Melanocyte of skin (primary cell): ENCODE results near the gene COX6B1. TPM values are rescaled to one million over a fixed set of nuclear protein-coding genes. Genes with fewer than 3 reads are reported as not detected.

Source experiments
- total RNA-seq, 2 donors: library from RNA; depleted of rRNA; stranded (reverse); fragments of >200 nt; gene quantifications; 2 replicates each; pipeline ENCODE4 v1.2.3, GENCODE V29; 2012

The COX6B1 gene
- total RNA-seq = 100 to 1,000 TPM; 272 to 275 TPM

GRCh38 chr19:35648017-35648961, at the start of gene COX6B1:
Gene COX6B1, plus strand, starts transcription at chr19:35648323. Its CDS starts 2,921 bp downstream, at chr19:35651244.

GRCh38 chr19:35612559-35613321, 35.4 kb upstream of the COX6B1 start, which contains the start of gene HAUS5:
Gene HAUS5, plus strand, starts transcription at chr19:35612735. Its CDS starts 60 bp downstream, at chr19:35612795.

GRCh38 chr19:35628565-35629331, 19.4 kb upstream of the COX6B1 start, which contains the start of gene RBM42:
Gene RBM42, plus strand, starts transcription at chr19:35629036. Its CDS starts 118 bp downstream, at chr19:35629154.

GRCh38 chr19:35641515-35642151, 6.5 kb upstream of the COX6B1 start, which contains the start of gene ETV2:
Gene ETV2, plus strand, starts transcription at chr19:35641745. Its CDS starts 716 bp downstream, at chr19:35642461.

GRCh38 chr19:35666251-35666913, 18.3 kb downstream of the COX6B1 start, which contains the start of gene UPK1A:
Gene UPK1A, plus strand, starts transcription at chr19:35666517. Its CDS starts 296 bp downstream, at chr19:35666813.

GRCh38 chr19:35704218-35704617, 56.1 kb downstream of the COX6B1 start, which contains the start of gene ZBTB32:
Gene ZBTB32, plus strand, starts transcription at chr19:35704558. Its CDS starts 10,069 bp downstream, at chr19:35714627.

Other genes with a start within 250 kb of the COX6B1 start
- gene FFAR2, start 200.1 kb upstream of the COX6B1 start, total RNA-seq = under 1 TPM in 1 of 2 donors, not detected in 1; 0.69 TPM
- not detected for gene KRTDAP, start 157.9 kb upstream of the COX6B1 start, total RNA-seq
- 1 to 10 TPM; 2.0 to 6.2 TPM for gene DMKN, start 134.7 kb upstream of the COX6B1 start, total RNA-seq
- gene SBSN, start 120.0 kb upstream of the COX6B1 start, total RNA-seq = under 1 TPM in 1 of 2 donors, not detected in 1; under 0.01 TPM
- 10 to 100 TPM in 1 of 2 donors, 1 to 10 TPM in 1; 5.9 to 10.3 TPM for gene GAPDHS, start 114.9 kb upstream of the COX6B1 start, total RNA-seq
- gene TMEM147, start 102.7 kb upstream of the COX6B1 start, total RNA-seq = 100 to 1,000 TPM; 118 to 126 TPM
- not detected for gene ATP4A, start 84.7 kb upstream of the COX6B1 start, total RNA-seq
- not detected for gene PMIS2, start 62.1 kb upstream of the COX6B1 start, total RNA-seq
- 10 to 100 TPM in 1 of 2 donors, 1 to 10 TPM in 1; 6.5 to 11.3 TPM for gene HAUS5, start 35.6 kb upstream of the COX6B1 start, total RNA-seq
- 10 to 100 TPM; 58.5 to 63.6 TPM for gene RBM42, start 19.3 kb upstream of the COX6B1 start, total RNA-seq
- under 1 TPM in 1 of 2 donors, not detected in 1; 0.33 TPM for gene ETV2, start 6.6 kb upstream of the COX6B1 start, total RNA-seq
- gene UPK1A, start 18.2 kb downstream of the COX6B1 start, total RNA-seq = not detected
- gene ZBTB32, start 56.2 kb downstream of the COX6B1 start, total RNA-seq = not detected
- 1 to 10 TPM; 7.6 to 8.3 TPM for gene KMT2B, start 69.7 kb downstream of the COX6B1 start, total RNA-seq
- gene IGFLR1, start 94.1 kb downstream of the COX6B1 start, total RNA-seq = 1 to 10 TPM in 1 of 2 donors, under 1 TPM in 1; 0.69 to 3.3 TPM
- gene U2AF1L4, start 97.1 kb downstream of the COX6B1 start, total RNA-seq = 1 to 10 TPM; 2.8 to 6.0 TPM
- 10 to 100 TPM; 14.8 to 19.3 TPM for gene PSENEN, start 97.3 kb downstream of the COX6B1 start, total RNA-seq
- 10 to 100 TPM; 11.0 to 13.1 TPM for gene LIN37, start 100.3 kb downstream of the COX6B1 start, total RNA-seq
- gene HSPB6, start 108.7 kb downstream of the COX6B1 start, total RNA-seq = 1 to 10 TPM in 1 of 2 donors, under 1 TPM in 1; 0.67 to 1.7 TPM
- 1 to 10 TPM; 5.5 to 9.0 TPM for gene PROSER3, start 109.9 kb downstream of the COX6B1 start, total RNA-seq
- 1 to 10 TPM; 1.3 to 7.9 TPM for gene ARHGAP33, start 127.2 kb downstream of the COX6B1 start, total RNA-seq
- gene PRODH2, start 164.5 kb downstream of the COX6B1 start, total RNA-seq = not detected
- gene NPHS1, start 204.2 kb downstream of the COX6B1 start, total RNA-seq = not detected
- gene KIRREL2, start 208.6 kb downstream of the COX6B1 start, total RNA-seq = under 1 TPM; 0.33 to 0.34 TPM
- 1 to 10 TPM in 1 of 2 donors, under 1 TPM in 1; under 0.01 to 2.1 TPM for gene APLP1, start 220.3 kb downstream of the COX6B1 start, total RNA-seq